Measurements from ENCODE around the gene SSTR4. TPM values are rescaled to one million over a fixed set of nuclear protein-coding genes. Genes with fewer than 3 reads are reported as not detected.

The SSTR4 gene
- total RNA-seq, 1 experiment from 2014 or later = not detected

- Mint-ChIP-seq H3K27me3 (ENCODE audit: low read depth) (peaks cover 13% of the 10 kb centered on the region), H3K27ac (no peak overlapping the region), H3K36me3 (no peaks in the 10 kb centered on the region), H3K9me3 (no peaks in the 10 kb centered on the region), H3K4me1 (peaks cover 10% of the 10 kb centered on the region), H3K4me3 (no peak overlapping the region)
- ChIA-PET CTCF (interaction anchor here (0.6 kb wide), 1 partner anchor 336 kb away, joined by 3 read pairs; no protein-coding TSS in a partner anchor), POLR2A (no interaction called here)
- ATAC-seq (no peak), DNase-seq (ENCODE audit: low spot score) (no peak)
- no peak for TF ChIP-seq SMAD4 (CRISPR knock-in tag; IDR thresholded peaks at IDR 0.05)
- TF ChIP-seq PRRX2 (CRISPR knock-in tag; IDR thresholded peaks at IDR 0.05) = no peak
- TF ChIP-seq CREM (CRISPR knock-in tag; IDR thresholded peaks at IDR 0.05) = no peak
- no peak for TF ChIP-seq ZNF263 (CRISPR knock-in tag; IDR thresholded peaks at IDR 0.05; ENCODE audit: low read depth)
- no peak for TF ChIP-seq TCF7 (CRISPR knock-in tag; IDR thresholded peaks at IDR 0.05; ENCODE audit: low read depth)
- TF ChIP-seq ATF2 (CRISPR knock-in tag; IDR thresholded peaks at IDR 0.05; ENCODE audit: borderline replicate concordance, low read depth) = no peak
- no peak for TF ChIP-seq CDX4 (CRISPR knock-in tag; IDR thresholded peaks at IDR 0.05; ENCODE audit: borderline replicate concordance)
- TF ChIP-seq JAZF1 (CRISPR knock-in tag; IDR thresholded peaks at IDR 0.05) = no peak
- no peak for TF ChIP-seq HMGXB4 (CRISPR knock-in tag; IDR thresholded peaks at IDR 0.05)
- TF ChIP-seq CTCF (IDR thresholded peaks at IDR 0.05) = no peak
- TF ChIP-seq SOX15 (CRISPR knock-in tag; IDR thresholded peaks at IDR 0.05) = no peak
- TF ChIP-seq ATF6 (CRISPR knock-in tag; IDR thresholded peaks at IDR 0.05) = no peak
- no peak for TF ChIP-seq ZNF121 (CRISPR knock-in tag; IDR thresholded peaks at IDR 0.05)
- no peak for TF ChIP-seq MYBL2 (CRISPR knock-in tag; IDR thresholded peaks at IDR 0.05)
- no peak for TF ChIP-seq ATF1 (CRISPR knock-in tag; IDR thresholded peaks at IDR 0.05)
- no peak for TF ChIP-seq ZMAT4 (CRISPR knock-in tag; IDR thresholded peaks at IDR 0.05)
Measured at GRCh38 chr20:23028392-23028791, 6.7 kb upstream of the SSTR4 start.

- Mint-ChIP-seq H3K36me3 (no peaks in the 10 kb centered on the region), H3K27ac (no peak overlapping the region), H3K27me3 (ENCODE audit: low read depth) (peaks cover 22% of the 10 kb centered on the region), H3K4me3 (no peak overlapping the region), H3K4me1 (peaks cover 9% of the 10 kb centered on the region), H3K9me3 (no peaks in the 10 kb centered on the region)
- no peak for ATAC-seq
- CTCF ChIA-PET = no interaction called here
- POLR2A ChIA-PET = no interaction called here
- no peak for DNase-seq (ENCODE audit: low spot score)
- TF ChIP-seq ZNF219 (CRISPR knock-in tag; IDR thresholded peaks at IDR 0.05; ENCODE audit: borderline replicate concordance) (no peak), AFF4 (CRISPR knock-in tag; IDR thresholded peaks at IDR 0.05; ENCODE audit: borderline replicate concordance) (no peak), IRF1 (CRISPR knock-in tag; IDR thresholded peaks at IDR 0.05) (no peak)
Measured at GRCh38 chr20:23029324-23029723, 5.8 kb upstream of the SSTR4 start.

Data from WTC11 (cell line).